Panc1 (cell line): ENCODE data around the gene CUTA.

Experiments used
- POLR2AphosphoS5 ChIP-seq: IDR thresholded peaks from 2 replicates; pipeline ENCODE4 v1.6.1; 2012; ENCODE audit warnings: mild to moderate bottlenecking, low read depth, low read length, moderate library complexity
- TCF7L2 ChIP-seq: IDR thresholded peaks from 2 replicates; pipeline ENCODE4 v1.6.1; 2011; ENCODE audit warnings: mild to moderate bottlenecking, low read depth, low read length, inconsistent platforms
- TF ChIP-seq, protein P1 (sequence below), 2 experiments: IDR thresholded peaks; 2 replicates each; pipeline ENCODE4 v1.6.1; 2011 to 2012; ENCODE audit warnings: low read depth in 2 of 2, control low read depth in 1 of 2, low read length in 1 of 2, mild to moderate bottlenecking in 1 of 2, moderate library complexity in 1 of 2; ENCODE audit not compliant: insufficient read depth in 1 of 2
- TF ChIP-seq, protein P2 (sequence below): fragments of 450-650 bp; IDR thresholded peaks from 2 replicates; pipeline ENCODE4 v1.5.1; 2017; ENCODE audit warnings: mild to moderate bottlenecking

DNA sequence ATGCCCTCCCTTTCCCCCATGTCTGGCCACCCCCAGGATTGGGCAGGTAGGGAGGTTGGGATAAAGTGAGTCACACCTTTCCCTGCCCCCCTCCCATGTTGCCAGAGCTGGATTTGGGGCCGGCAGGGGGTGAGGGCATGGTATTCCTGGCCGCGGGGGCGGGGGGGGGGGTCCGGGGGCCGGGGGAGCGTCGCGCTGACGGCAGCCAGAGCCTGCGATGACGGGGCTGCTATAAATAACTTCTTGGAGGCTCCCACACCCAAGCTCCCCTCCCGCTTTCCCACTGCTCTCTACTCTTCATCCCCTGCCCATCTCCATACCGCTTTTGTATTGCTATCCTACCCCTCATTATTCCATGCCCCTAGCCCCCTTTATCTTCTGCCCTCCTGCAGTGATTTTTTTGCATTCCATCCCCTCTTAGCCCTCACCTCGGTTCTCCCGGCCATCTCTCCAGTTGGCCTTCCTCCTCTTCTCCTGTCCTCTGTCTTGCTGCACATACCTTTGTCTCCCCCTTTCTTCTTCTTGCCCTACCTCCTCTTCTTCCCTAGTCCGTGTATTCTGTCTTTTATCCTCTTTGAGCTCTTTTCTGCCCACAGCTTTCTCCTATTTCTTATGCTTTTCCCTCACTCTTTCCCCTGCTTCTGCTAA lies 15.8 kb upstream of the CUTA start:
- TF ChIP-seq, protein P1, sequence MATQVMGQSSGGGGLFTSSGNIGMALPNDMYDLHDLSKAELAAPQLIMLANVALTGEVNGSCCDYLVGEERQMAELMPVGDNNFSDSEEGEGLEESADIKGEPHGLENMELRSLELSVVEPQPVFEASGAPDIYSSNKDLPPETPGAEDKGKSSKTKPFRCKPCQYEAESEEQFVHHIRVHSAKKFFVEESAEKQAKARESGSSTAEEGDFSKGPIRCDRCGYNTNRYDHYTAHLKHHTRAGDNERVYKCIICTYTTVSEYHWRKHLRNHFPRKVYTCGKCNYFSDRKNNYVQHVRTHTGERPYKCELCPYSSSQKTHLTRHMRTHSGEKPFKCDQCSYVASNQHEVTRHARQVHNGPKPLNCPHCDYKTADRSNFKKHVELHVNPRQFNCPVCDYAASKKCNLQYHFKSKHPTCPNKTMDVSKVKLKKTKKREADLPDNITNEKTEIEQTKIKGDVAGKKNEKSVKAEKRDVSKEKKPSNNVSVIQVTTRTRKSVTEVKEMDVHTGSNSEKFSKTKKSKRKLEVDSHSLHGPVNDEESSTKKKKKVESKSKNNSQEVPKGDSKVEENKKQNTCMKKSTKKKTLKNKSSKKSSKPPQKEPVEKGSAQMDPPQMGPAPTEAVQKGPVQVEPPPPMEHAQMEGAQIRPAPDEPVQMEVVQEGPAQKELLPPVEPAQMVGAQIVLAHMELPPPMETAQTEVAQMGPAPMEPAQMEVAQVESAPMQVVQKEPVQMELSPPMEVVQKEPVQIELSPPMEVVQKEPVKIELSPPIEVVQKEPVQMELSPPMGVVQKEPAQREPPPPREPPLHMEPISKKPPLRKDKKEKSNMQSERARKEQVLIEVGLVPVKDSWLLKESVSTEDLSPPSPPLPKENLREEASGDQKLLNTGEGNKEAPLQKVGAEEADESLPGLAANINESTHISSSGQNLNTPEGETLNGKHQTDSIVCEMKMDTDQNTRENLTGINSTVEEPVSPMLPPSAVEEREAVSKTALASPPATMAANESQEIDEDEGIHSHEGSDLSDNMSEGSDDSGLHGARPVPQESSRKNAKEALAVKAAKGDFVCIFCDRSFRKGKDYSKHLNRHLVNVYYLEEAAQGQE (IDR thresholded peaks at IDR 0.05; ENCODE audit: insufficient read depth in 1 of 2, low read depth in 2 of 2, low read length in 1 of 2): no peak
- TF ChIP-seq, protein P2, sequence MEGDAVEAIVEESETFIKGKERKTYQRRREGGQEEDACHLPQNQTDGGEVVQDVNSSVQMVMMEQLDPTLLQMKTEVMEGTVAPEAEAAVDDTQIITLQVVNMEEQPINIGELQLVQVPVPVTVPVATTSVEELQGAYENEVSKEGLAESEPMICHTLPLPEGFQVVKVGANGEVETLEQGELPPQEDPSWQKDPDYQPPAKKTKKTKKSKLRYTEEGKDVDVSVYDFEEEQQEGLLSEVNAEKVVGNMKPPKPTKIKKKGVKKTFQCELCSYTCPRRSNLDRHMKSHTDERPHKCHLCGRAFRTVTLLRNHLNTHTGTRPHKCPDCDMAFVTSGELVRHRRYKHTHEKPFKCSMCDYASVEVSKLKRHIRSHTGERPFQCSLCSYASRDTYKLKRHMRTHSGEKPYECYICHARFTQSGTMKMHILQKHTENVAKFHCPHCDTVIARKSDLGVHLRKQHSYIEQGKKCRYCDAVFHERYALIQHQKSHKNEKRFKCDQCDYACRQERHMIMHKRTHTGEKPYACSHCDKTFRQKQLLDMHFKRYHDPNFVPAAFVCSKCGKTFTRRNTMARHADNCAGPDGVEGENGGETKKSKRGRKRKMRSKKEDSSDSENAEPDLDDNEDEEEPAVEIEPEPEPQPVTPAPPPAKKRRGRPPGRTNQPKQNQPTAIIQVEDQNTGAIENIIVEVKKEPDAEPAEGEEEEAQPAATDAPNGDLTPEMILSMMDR: no peak
- TF ChIP-seq POLR2AphosphoS5 (no peak), TCF7L2 (no peak)
